Activated T-cell treated with anti-CD3 and anti-CD28 coated beads for 1 hour (primary cell): ENCODE data around the gene UPF3A.
A peak's percentile ranks its signal among the peaks of the same experiment; 100 is the strongest.
"Not testable (repeated sequence)": the region's sequence is repeated elsewhere in the genome, so short reads cannot be mapped to it uniquely, and the experiment has no call there.

Experiments
- DNase-seq: peaks from one replicate; pipeline ENCODE4 v3.0.0-alpha.2; 2020; ENCODE audit warnings: low read depth

UPF3A gene

DNA sequence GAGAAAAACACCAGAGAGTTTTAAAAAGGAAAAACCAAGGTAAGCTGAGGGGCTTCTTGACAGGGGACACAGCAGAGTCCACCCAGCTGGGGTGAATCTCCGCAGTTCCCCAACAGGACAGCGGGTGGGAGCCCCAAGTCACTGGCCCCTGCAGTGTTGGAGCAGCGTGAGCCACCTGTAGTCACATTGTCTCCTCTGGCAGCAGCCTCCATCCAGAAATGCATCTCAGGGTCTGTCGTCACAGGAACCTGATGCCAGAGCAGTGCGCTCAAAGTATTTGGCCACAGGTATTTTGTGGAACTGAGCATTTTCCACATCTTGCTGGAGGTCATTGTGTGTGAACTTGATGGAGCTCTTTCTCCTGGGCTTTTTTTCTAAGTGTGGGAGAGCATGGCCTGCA lies 57.6 kb downstream of the UPF3A start:
- DNase-seq = no peak

DNA sequence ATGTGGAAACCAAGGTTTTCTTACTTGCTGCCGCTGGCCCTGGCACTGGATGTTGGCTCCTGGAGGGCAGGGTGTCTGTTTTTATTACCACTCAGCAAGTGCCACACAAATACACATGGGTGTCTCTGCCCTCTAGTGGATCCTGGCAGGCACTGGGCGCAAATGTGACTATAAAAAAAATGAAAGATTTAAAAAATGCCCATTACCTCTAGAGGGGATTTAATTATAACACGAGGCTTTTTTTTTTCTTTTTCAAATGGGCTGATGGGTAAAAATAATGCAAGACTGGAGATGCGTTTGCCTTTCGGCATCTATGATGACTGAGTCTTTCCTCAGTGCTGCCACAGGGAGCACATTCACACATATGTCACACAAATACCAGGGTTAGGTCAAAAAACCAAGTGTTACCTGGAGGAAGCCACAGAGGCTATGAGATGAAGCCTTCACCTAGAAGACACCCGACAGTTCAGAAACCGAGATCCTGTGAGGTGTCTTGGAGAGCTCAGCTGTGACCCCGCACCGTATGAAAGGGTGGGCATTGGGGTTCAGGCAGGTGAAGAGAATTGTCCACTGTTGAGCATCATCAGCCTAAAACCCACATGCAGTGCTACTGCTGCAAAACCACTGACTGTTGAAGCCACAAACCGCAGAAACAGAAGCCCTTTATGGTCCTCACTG lies 58.6 kb downstream of the UPF3A start:
- DNase-seq = peak; percentile 29

- DNase-seq = no peak
Measured at GRCh38 chr13:114341003-114341777, 59.8 kb downstream of the UPF3A start.

DNA sequence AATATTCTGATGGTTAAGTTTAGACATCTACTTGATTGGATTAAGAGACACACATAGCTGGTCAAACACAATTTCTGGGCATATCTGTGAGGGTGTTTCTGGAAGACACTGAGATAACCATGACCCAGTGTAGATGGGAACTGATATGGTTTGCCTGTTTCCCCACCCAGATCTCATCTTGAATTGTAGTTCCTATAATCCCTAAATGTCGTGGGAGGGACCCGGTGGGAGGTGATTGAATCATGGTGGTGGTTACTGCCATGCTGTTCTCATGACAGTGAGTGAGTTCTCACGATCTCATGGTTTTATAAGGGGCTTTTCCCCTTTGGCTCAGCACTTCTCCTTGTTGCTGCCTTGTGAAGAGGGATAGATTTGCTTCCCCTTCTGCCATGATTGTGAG lies 65.9 kb downstream of the UPF3A start:
- DNase-seq = not testable (repeated sequence)

DNA sequence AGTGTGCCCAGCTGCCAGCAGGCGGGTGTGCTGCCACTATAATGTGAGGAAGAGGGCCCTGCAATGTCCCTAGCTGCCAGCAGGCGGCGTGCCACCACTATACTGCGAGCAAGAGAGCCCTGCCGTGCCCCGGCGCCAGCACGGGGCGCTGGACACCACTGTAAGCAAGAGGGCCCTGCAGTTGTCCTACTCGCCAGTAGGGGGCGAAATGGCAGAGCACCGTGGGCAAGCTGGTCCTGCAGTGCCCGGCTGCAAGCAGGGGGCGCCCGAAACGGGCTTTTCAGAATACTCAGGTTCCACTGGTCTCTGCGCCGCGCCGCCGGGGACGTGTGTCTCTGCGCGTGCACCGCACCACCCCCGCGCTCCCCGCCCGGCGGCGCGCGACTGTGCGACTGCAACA lies 71.4 kb downstream of the UPF3A start:
- DNase-seq = not testable (repeated sequence)

GRCh38 chr13:114353382-114353781 lies 72.0 kb downstream of the UPF3A start:
- not testable (repeated sequence) for DNase-seq
